NCI-H2196 treated with DMSO at 0.1 percent for 48 hours (cell line): ENCODE data around the gene CWC25.

Experiments used
- DNase-seq: peaks from one replicate; lab custom pipeline; 2025; ENCODE audit not compliant: unreplicated experiment; lab: John Stamatoyannopoulos, UW

CWC25 gene

DNA sequence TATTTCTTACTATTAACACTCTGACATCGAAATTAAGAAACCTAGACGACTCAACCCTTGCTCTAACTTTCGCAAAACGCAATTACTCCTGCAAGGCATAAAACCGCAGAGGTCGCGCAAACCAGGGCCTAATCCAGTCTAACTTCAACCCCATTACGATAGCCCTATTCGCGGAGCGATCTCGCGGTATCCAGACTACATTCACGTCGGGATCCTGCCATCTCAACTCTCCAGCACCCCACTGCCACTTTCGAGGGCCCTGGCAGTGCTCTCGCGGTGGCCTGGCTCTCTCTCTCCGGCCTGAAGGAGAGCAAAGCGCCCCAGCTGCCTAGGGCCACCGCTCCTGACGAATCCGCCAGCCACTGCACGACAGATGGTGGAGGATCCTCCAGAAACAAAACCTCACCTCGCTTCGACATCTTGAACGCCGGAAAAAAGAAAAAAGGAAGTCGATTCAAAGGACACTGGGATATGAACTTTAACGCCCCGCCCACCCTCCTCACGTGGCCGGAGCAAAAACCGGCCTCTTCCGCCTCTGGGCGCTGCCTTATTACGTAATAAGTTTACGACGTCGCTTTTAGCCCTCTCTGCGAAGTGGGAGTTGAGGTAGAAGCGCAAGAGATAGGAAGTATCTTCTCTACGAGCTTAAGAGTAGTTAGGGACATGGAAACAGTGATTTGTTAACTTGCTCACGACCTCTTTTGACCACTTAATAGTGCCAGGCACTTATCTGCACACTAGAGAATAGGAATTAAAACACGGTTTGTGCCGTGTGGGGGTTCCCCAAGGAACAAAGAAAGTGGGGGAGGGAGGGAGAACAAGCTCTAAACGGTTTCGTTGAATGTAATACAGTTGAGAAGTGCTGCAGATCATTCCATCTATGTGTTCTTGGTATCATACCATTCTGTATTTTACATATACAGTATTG is 28.4 kb upstream of the CWC25 start, which contains the start of gene RPL23:
Gene RPL23 (minus strand): TSS at position 430 of the 928 bp plus-strand sequence. CDS start 11 bp downstream, at position 419.
- DNase-seq = peak; percentile 76

GRCh38 chr17:38852771-38853291 is 27.7 kb upstream of the CWC25 start:
- no peak for DNase-seq

- DNase-seq = no peak
These were observed 26.3 kb upstream of the CWC25 start for GRCh38 chr17:38851434-38851833.

DNA sequence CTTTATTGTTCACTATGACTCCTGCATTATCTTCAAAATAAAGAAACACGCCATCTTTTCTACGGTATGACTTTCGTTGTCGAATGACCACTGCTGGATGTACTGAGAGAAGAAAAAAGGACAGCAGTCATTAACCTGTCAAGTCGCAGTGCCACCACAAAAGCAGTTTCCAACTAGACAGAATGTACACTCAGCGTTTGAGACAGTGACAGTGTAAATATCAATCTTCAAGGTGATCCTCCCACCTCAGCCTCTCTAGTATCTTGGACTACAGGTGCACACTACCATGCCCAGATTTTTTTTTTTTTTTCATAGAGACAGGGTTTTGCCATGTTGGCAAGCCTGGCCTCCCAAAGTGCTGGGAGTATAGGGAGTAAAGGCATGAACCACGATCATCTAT is 25.3 kb upstream of the CWC25 start:
- no peak for DNase-seq

- DNase-seq = no peak
These were observed 24.0 kb upstream of the CWC25 start for GRCh38 chr17:38848939-38849605.

GRCh38 chr17:38848557-38848891 is 23.4 kb upstream of the CWC25 start:
- DNase-seq = no peak

GRCh38 chr17:38844261-38844757 is 19.2 kb upstream of the CWC25 start:
- DNase-seq = no peak

- DNase-seq = no peak
These were observed 684 bp upstream of the CWC25 start for GRCh38 chr17:38825762-38826247.

- no peak for DNase-seq
These were observed 9.4 kb downstream of the CWC25 start for GRCh38 chr17:38815576-38816193.

GRCh38 chr17:38809828-38810227 is 15.3 kb downstream of the CWC25 start:
- no peak for DNase-seq

DNA sequence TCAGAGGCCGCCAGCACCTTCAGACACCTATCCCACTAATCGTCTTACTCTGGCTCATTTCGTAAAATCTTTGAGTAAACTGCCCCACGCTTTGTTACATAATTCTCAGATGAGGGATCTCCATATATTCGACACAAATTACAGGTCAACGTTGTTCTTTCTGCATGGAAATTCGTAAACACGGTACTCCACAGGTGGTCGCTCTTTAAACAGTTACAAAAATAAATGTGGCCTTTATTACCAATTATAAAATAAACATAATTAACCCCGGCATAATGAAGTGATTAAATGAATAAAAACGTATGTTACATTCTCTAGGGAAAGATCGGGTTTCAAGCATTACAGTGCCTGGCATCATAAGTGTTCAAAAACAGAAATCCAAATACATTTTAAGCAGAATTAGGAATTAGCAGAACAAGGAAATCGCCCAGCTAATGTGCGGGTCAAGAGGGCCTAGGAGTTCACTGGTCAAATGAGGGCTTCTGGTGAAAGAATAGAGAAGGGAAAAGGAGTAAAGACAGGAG is 24.8 kb downstream of the CWC25 start:
- no peak for DNase-seq

- DNase-seq = peak; percentile 85
These were observed 25.5 kb downstream of the CWC25 start, which contains the start of gene PIP4K2B for GRCh38 chr17:38799501-38800236. Gene PIP4K2B (minus strand): TSS chr17:38799556. CDS start chr17:38799424, 132 bp downstream.

- no peak for DNase-seq
These were observed 26.3 kb downstream of the CWC25 start for GRCh38 chr17:38798614-38799500.

DNA sequence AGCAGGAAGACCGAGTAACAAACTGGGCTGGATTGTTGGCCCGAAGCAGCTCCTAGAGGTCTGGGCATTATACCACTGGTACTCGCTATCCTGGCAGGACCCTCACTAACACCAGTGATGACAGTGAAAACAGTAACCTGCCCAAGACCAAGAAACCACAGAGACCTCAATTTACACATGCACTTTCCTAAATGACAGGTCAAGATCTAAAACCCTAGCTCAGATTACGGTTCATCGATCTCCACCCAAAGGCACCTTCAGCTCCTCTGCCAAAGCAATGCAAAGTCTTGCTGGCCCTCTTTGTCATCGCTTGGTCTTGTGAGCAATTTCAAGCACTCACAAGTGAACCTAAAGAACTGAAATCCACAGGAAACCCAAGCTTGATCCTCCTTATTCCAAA is 27.3 kb downstream of the CWC25 start:
- no peak for DNase-seq

- no peak for DNase-seq
These were observed 28.0 kb downstream of the CWC25 start for GRCh38 chr17:38797158-38797490.

GRCh38 chr17:38796451-38797157 is 28.5 kb downstream of the CWC25 start:
- DNase-seq = no peak

DNA sequence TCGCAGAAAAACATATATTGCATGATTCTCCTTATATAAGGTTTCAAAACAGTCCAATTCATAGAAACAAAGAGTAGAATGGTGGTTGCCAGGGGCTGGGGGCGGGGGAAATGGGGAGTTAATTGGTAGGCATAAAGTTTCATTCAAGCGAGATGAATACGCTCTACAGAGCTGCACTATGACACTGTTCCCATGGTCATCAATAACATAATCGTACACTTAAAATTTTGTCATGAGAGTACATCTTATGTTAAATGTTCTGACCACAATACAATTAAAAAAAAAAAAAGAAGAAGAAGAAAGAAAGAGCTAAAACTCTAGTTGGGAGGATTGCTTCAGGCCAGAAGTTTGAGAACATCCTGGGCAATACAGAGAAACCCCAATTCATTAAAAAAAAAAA is 30.9 kb downstream of the CWC25 start:
- DNase-seq = no peak

DNA sequence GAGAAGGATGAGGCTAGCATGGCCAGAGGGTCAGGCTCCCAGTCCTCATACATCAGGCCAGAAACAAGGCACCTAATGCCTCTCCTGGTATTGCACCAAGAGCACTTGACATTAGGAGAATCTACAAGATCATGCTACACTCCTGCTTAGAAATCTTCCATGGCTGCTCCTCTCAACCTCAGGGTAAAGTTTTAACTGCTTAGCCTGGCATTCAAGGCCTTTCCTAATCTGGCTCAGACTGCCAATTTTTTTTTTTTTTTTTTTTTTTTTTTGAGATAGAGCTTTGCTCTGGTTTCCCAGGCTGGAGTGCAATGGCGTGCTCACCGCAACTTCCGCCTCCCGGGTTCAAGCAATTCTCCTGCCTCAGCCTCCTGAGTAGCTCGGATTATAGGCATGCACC is 34.0 kb downstream of the CWC25 start:
- DNase-seq = no peak
